Subcutaneous abdominal adipose tissue (tissue), 5 donors: ENCODE measurements around the gene NBAS.

Experiments
- H3K27ac ChIP-seq: one replicate; pipeline ENCODE4 v1.7.0; 2013; ENCODE audit warnings: low read depth, mild to moderate bottlenecking, inconsistent platforms, low read length, moderate library complexity
- H3K27me3 ChIP-seq, 5 donors: one replicate each; pipeline ENCODE4 v1.7.0; 2013; ENCODE audit warnings: low read length in 5 of 5, inconsistent platforms in 1 of 5; ENCODE audit not compliant: control insufficient read depth in 5 of 5, insufficient read depth in 4 of 5
- H3K36me3 ChIP-seq, 5 donors: one replicate each; pipeline ENCODE4 v1.7.0; 2013; ENCODE audit warnings: low read length in 5 of 5; ENCODE audit not compliant: control insufficient read depth in 5 of 5, insufficient read depth in 5 of 5
- H3K4me1 ChIP-seq, 5 donors: one replicate each; pipeline ENCODE4 v1.7.0; 2013; ENCODE audit warnings: low read length in 5 of 5, mild to moderate bottlenecking in 3 of 5, moderate library complexity in 1 of 5; ENCODE audit not compliant: control insufficient read depth in 5 of 5, insufficient read depth in 5 of 5
- H3K4me3 ChIP-seq, 5 donors: one replicate each; pipeline ENCODE4 v1.7.0; 2013; ENCODE audit warnings: low read length in 5 of 5, low read depth in 1 of 5
- H3K9ac ChIP-seq, 5 donors: one replicate each; pipeline ENCODE4 v1.7.0; 2013; ENCODE audit warnings: low read length in 5 of 5, mild to moderate bottlenecking in 4 of 5, moderate library complexity in 3 of 5
- H3K9me3 ChIP-seq, 5 donors: one replicate each; pipeline ENCODE4 v1.7.0; 2013; ENCODE audit warnings: low read length in 5 of 5; ENCODE audit not compliant: control insufficient read depth in 5 of 5
- donor health status: healthy.
- donor health status: healthy.
- donor health status: healthy.
- donor health status: healthy.
- donor health status: healthy.

Gene NBAS

DNA sequence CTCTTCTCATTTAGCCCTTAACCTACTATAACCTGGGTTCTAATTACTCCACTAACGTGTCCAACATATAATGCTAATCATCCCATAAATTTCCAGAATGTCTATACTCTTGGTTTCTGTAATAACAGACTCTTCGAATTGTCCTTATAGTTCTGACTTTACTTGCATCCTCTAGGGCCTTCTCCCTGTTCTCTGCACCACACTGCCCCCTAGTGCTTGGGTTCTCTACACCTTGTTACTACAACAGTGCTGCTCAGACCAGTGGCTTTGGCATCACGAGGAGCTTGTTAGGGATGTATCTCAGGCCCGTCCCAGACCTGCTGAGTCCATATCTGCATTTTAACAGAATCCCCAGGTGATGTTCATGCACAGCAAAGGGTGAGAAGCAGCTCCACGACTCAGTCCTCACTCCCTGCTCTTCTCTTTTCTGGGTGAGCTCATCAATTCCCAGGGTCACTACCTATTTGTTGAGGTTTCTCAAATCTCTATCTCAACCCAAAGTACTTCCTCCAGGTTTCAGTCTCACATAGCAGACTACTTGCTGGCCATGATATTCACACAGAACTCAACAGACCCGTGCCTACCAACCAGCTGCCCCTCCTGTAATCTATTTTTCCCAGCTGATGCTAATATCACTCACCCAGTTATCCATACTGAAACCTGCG, 16.1 kb upstream of the NBAS start:
- no peak overlapping the region for H3K27ac ChIP-seq
- H3K36me3 ChIP-seq, result no peaks in the 10 kb centered on the region
- peaks cover 0 to 2% (median 0%) of the 10 kb centered on the region in 5 donors for H3K27me3 ChIP-seq
- no peak overlapping the region for H3K9ac ChIP-seq
- H3K9me3 ChIP-seq, result no peaks in the 10 kb centered on the region
- H3K4me3 ChIP-seq, result no peak overlapping the region
- H3K4me1 ChIP-seq, result no peaks in the 10 kb centered on the region

DNA sequence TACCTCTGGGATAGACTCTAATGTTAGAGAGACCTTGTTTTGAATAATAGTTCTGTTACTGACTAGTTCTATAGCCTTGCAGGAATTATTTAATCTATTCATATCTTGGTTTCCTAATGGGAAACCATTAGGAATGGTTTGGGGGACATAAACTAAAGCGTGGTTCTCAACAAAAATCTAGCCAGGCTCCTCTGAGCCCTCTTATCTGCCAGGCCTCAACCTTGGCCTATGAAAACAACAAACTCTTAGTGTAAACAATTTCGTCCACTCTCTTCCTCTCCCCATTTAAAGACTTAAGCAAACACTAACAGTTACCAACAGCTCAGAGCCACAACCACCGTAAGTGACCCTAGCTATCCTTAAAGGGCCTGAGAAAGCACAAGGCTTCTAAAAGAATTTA, 10.6 kb upstream of the NBAS start:
- Histone ChIP-seq H3K4me1 (no peaks in the 10 kb centered on the region), H3K27ac (no peak overlapping the region), H3K9me3 (no peaks in the 10 kb centered on the region), H3K27me3 (no peaks in the 10 kb centered on the region), H3K36me3 (no peaks in the 10 kb centered on the region), H3K9ac (no peak overlapping the region), H3K4me3 (no peak overlapping the region)

DNA sequence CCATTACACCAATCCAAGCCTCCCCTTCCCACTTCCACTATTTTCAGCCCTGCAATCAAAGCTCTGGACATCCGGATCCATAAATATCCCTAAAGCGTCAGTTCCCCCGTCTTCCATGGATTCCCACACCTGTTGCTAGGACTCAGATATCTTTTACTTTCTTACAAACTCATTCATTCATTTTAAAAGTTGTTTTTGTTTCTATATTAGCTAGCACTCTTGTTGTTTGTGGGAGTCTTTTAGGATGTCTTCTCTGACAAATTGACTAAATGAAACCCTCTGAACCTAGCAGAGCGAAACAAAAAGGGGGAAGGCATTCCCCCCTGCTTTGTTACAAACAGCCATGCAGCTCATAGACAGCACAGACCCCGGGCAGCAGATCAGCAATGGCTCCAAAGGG, 9.0 kb upstream of the NBAS start:
- Histone ChIP-seq H3K27me3 (no peaks in the 10 kb centered on the region), H3K27ac (no peak overlapping the region), H3K36me3 (no peaks in the 10 kb centered on the region), H3K9me3 (no peaks in the 10 kb centered on the region), H3K9ac (no peak overlapping the region), H3K4me3 (no peak overlapping the region), H3K4me1 (no peaks in the 10 kb centered on the region)

DNA sequence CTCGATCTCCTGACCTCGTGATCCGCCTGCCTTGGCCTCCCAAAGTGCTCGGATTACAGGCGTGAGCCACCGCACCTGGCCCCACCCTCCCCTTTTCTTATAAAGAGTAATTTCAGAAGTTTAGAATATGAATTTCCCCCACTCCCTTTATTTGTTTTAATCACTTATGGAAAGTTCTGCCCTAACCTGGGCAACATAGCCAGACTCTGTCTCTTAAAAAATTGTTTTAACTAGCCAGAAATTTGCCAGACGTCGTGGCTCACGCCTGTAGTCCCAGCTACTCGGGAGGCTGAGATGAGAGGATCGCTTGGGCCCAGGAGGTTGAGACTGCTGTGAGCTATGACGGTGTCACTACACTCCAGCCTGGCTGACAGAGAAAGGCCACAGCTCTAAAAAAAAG, 7.7 kb upstream of the NBAS start:
- no peak overlapping the region for H3K27ac ChIP-seq
- no peaks in the 10 kb centered on the region for H3K4me1 ChIP-seq
- H3K27me3 ChIP-seq, result no peaks in the 10 kb centered on the region
- no peak overlapping the region for H3K9ac ChIP-seq
- H3K9me3 ChIP-seq, result no peaks in the 10 kb centered on the region
- no peaks in the 10 kb centered on the region for H3K36me3 ChIP-seq
- H3K4me3 ChIP-seq, result no peak overlapping the region

DNA sequence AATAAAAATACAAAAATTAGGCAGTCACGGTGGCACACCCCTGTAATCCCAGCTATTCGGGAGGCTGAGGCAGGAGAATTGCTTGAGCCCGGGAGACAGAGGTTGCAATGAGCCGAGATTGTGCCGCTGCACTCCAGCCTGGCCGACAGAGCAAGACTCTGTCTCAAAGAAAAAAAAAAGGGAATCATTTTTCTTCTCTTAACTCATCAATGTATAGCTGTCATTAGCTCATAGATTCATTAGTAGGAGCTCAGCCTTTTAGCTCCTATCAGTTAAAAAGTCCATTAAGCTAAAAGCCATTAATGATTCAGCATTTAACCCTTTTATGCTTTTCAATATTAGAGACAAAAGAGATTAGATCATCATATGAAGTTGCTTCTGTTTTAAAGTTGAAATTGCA, 5.8 kb upstream of the NBAS start:
- H3K27me3 ChIP-seq, result no peaks in the 10 kb centered on the region
- no peaks in the 10 kb centered on the region for H3K9me3 ChIP-seq
- no peak overlapping the region for H3K9ac ChIP-seq
- H3K36me3 ChIP-seq, result no peaks in the 10 kb centered on the region
- no peak overlapping the region for H3K27ac ChIP-seq
- no peak overlapping the region for H3K4me3 ChIP-seq
- peaks cover 0 to 2% (median 0%) of the 10 kb centered on the region in 5 donors for H3K4me1 ChIP-seq

DNA sequence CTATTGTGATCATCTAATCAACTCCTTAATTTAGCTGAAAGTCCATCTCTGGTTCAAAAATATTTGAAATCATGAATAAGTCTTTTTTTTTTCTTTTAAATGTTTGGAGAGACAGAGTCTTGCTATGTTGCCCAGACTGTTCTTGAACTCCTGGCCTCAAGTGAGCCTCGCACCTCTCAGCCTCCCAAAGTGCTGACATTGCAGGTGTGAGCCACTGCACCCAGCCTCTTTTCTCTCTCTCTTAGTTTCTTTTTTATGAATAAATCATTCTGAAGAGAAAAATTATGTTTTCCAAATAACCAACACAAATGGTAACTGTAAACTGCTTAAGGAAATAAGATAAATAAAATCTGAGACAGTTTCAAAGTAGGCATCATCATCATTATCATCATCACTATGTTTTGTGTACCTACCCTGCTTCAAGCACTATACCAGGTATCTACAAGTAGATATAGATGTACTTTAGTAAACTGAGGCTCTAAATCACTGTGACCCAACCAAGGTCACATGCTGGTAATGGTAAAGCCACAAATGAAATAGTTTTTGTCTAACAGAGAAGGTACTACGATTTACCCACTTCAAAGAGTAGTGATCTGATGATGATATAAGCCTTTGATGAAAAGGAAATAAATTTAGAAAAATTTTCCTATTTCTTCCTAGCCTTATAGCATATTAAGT, 5.0 kb upstream of the NBAS start:
- no peaks in the 10 kb centered on the region for H3K27me3 ChIP-seq
- H3K27ac ChIP-seq, result no peak overlapping the region
- H3K4me3 ChIP-seq, result no peak overlapping the region
- no peaks in the 10 kb centered on the region for H3K9me3 ChIP-seq
- no peaks in the 10 kb centered on the region for H3K36me3 ChIP-seq
- peaks cover 0 to 8% (median 0%) of the 10 kb centered on the region in 5 donors for H3K4me1 ChIP-seq
- H3K9ac ChIP-seq, result no peak overlapping the region

DNA sequence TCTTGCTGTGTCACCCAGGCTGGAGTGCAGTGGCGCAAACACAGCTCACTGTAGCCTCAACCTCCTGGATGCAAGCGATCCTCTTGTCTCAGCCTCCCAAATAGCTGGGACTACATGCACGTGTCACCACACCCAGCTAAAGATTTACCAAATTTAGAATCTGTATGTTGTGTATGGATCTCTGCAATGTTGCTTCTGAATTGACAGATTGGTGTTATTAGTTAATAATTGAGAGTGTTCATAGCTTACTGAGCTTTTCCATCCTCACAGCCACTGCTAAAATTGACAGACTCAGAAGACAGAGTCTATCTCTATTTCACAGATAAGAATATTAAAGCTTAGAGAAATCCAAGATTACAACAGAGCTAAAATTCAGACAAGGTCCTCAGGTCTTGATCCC, 4.3 kb upstream of the NBAS start:
- Histone ChIP-seq H3K4me3 (no peak overlapping the region), H3K4me1 (peaks cover 0 to 10% (median 3%) of the 10 kb centered on the region in 5 donors), H3K36me3 (no peaks in the 10 kb centered on the region), H3K27ac (no peak overlapping the region), H3K27me3 (no peaks in the 10 kb centered on the region), H3K9ac (no peak overlapping the region), H3K9me3 (no peaks in the 10 kb centered on the region)

DNA sequence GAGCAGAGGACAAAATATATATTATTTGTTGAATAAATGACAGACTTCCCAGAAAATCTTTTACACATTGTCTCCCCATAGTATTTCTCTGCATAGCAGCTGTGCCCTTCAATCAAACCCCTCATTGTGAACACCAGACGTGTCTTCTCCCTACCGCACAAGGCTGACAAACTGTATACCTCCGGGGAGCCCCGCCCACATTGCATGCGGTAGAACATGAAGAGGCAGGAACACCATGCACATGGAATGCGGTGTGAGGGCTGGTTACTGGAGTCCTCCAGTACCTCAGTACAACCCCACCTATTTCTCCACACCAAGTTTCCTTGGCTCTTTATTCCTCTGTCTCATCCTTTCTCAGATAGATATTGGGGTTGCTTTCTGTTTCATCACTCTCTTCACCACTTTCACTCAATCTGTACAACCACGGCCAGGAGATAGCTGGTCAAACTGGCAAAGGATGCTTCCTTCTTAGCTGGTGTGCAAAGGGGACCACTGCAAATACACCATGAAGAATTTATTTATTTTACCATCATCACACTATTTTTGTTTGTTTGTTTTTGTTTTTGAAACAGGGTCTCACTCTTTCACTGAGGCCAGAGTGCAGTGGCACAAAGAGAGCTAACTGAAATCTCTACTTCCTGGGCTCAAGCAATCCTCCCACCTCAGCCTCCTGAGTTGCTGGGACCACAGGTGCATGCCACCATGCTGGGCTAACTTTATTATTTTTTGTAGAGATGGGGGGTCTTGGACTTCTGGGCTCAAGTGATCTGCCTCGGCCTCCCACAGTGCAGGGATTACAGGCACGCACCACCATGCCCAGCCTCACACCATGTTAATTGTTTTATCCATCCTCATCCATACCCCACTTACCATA, 2.3 kb upstream of the NBAS start:
- Histone ChIP-seq H3K36me3 (no peaks in the 10 kb centered on the region), H3K27me3 (no peaks in the 10 kb centered on the region), H3K4me1 (peaks cover 4 to 22% (median 19%) of the 10 kb centered on the region in 5 donors)

DNA sequence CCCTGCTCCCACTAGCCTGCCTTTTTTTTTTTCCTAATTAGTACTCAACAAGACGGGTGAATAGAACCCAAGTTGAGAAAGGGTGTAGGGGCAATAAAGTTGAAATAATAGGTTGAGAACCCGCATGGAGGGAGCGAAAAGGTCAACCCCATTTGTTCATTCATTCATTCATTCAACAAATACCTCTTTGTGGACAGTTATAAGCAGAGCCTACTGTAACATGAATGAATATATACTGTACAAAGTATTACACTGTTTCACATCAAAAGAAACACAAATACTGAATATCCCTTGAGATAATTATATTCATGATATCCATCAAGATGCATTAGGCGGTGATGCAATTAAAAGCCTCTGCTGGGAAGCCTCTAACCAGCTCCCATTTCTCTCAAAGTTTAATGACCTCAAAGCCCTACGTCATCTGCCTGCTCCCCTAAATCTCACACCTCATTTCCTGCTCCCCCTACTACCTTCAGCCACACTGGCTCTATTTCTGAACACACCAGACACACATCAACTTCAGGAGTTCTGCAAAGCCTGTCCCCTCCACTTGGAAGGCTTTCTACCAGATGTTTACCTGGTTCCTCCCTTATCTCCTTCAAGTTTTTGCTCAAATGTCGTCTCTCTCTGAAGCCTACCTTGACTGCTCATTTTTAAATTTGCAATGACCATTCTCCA, 1.4 kb upstream of the NBAS start:
- peaks cover 4 to 22% (median 19%) of the 10 kb centered on the region in 5 donors for H3K4me1 ChIP-seq
- H3K27ac ChIP-seq, result no peak overlapping the region
- H3K36me3 ChIP-seq, result no peaks in the 10 kb centered on the region
- no peak overlapping the region for H3K9ac ChIP-seq
- no peaks in the 10 kb centered on the region for H3K27me3 ChIP-seq
- no peaks in the 10 kb centered on the region for H3K9me3 ChIP-seq
- peak overlapping the region in 1 of 5 donors; percentile 99 for H3K4me3 ChIP-seq

More for the DNA sequence above, 2.3 kb upstream of the NBAS start:
- H3K9me3 ChIP-seq, result no peaks in the 10 kb centered on the region
- H3K4me3 ChIP-seq, result no peak overlapping the region
- H3K27ac ChIP-seq, result no peak overlapping the region
- H3K9ac ChIP-seq, result no peak overlapping the region
